A673 (cell line): ENCODE measurements around the gene DVL1. TPM values are rescaled to one million over a fixed set of nuclear protein-coding genes. Genes with fewer than 3 reads are reported as not detected.

Source experiments
- BruUV-seq: library from RNA; stranded (reverse); fragments of 400-500 nt; replicated peaks from 2 replicates; lab custom pipeline; 2021; lab: Mats Ljungman, UMichigan
- CTCF ChIA-PET: fragments of 300-600 bp; sonication (Branson Sonifier 250); formaldehyde crosslinking; loops from one replicate; lab custom pipeline; 2022; ENCODE audit warnings: antibody characterized with exemption; lab: Charles Lee
- POLR2A ChIA-PET: fragments of 300-600 bp; sonication (Branson Sonifier 250); formaldehyde crosslinking; loops from one replicate; lab custom pipeline; 2022; ENCODE audit warnings: antibody characterized with exemption; ENCODE audit not compliant: low non-redundant PET; lab: Charles Lee
- DNase-seq: peaks from one replicate; pipeline ENCODE4 v3.0.0-alpha.2; 2015; ENCODE audit warnings: low spot score
- H3K27ac ChIP-seq: fragments of 200-600 bp; sonication (generic); 2 replicates; pipeline ENCODE4 v1.5.1; 2016; ENCODE audit warnings: mixed run types, low read depth, mild to moderate bottlenecking, mixed read lengths, antibody characterized with exemption, low read length; ENCODE audit not compliant: poor library complexity, severe bottlenecking
- H3K27me3 ChIP-seq: fragments of 200-600 bp; sonication (generic); replicated peaks from 2 replicates; pipeline ENCODE4 v1.6.1; 2017; ENCODE audit warnings: mixed run types, low read depth, mild to moderate bottlenecking, mixed read lengths, antibody characterized with exemption, low read length; ENCODE audit not compliant: insufficient read depth, poor library complexity
- H3K36me3 ChIP-seq: fragments of 200-600 bp; sonication (generic); 2 replicates; pipeline ENCODE4 v1.6.1; 2016; ENCODE audit warnings: mixed run types, mild to moderate bottlenecking, mixed read lengths, antibody characterized with exemption, low read length; ENCODE audit not compliant: insufficient read depth, poor library complexity, severe bottlenecking
- H3K4me1 ChIP-seq: fragments of 200-600 bp; sonication (generic); 2 replicates; pipeline ENCODE4 v1.6.1; 2017; ENCODE audit warnings: mixed run types, mild to moderate bottlenecking, mixed read lengths, antibody characterized with exemption, low read length; ENCODE audit not compliant: insufficient read depth, poor library complexity, severe bottlenecking
- H3K4me3 ChIP-seq: fragments of 200-600 bp; sonication (generic); 2 replicates; pipeline ENCODE4 v1.5.1; 2016; ENCODE audit warnings: low read depth, mixed run types, mild to moderate bottlenecking, mixed read lengths, low read length; ENCODE audit not compliant: poor library complexity, severe bottlenecking
- H3K9me3 ChIP-seq: fragments of 200-600 bp; sonication (generic); 2 replicates; pipeline ENCODE4 v1.6.1; 2016; ENCODE audit warnings: mixed run types, low read depth, mild to moderate bottlenecking, mixed read lengths, antibody characterized with exemption, low read length; ENCODE audit not compliant: poor library complexity, severe bottlenecking
- EZH2 ChIP-seq: fragments of 200-600 bp; sonication (generic); IDR thresholded peaks from 2 replicates; pipeline ENCODE4 v1.6.1; 2017; ENCODE audit warnings: borderline replicate concordance, low read depth, mild to moderate bottlenecking, mixed read lengths, antibody characterized with exemption, low read length; ENCODE audit not compliant: poor library complexity, severe bottlenecking
- intact Hi-C: fragments of 100-400 bp; cut with micrococcal nuclease; formaldehyde crosslinking; loops from one replicate; pipeline ENCODE4 v1.10.0; 2022; ENCODE audit not compliant: unreplicated experiment
- total RNA-seq: library from RNA; stranded (reverse); gene quantifications from 2 replicates; pipeline ENCODE4 v1.2.3, GENCODE V29; 2021
- TF ChIP-seq, protein P1 (sequence below): fragments of 300-800, 200-600 bp; sonication (generic); conservative IDR thresholded peaks from 2 replicates; pipeline ENCODE4 v1.5.1; 2017; ENCODE audit warnings: low read depth, mild to moderate bottlenecking, antibody characterized with exemption, low read length, moderate library complexity, mixed read lengths

The DVL1 gene
- total RNA-seq, 1 experiment from 2014 or later: 48.0 TPM

DNA sequence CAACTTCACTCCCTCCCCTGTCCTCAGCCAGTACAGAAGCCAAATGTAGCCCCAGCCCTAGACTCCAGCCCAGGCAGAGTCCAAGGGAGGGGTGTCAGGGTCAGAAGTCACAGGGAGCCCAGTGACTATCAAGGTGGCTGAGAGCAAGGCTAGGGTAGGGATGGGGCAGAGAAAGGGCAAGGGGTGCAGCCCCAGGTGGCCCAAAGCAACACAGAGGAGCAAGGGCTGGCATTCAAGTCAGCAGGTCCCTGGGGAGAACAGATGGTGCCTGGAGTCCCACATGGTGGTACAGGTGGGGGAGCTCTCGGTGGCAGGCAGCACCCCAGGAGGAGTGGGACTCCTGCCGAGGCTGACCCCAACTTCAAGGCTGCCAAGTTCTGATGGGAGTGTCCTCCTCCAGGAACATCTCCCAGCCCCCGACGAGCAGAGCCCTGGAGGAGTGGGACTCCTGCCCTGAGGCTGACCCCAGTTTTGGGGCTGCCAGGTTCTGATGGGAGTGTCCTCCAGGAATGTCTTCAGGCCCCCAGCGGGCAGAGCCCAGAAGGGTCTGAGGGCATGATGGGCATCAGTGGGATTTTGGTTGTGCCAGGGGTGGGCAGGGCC, 3.7 kb upstream of the DVL1 start:
- no peak for TF ChIP-seq EZH2
- TF ChIP-seq, protein P1, sequence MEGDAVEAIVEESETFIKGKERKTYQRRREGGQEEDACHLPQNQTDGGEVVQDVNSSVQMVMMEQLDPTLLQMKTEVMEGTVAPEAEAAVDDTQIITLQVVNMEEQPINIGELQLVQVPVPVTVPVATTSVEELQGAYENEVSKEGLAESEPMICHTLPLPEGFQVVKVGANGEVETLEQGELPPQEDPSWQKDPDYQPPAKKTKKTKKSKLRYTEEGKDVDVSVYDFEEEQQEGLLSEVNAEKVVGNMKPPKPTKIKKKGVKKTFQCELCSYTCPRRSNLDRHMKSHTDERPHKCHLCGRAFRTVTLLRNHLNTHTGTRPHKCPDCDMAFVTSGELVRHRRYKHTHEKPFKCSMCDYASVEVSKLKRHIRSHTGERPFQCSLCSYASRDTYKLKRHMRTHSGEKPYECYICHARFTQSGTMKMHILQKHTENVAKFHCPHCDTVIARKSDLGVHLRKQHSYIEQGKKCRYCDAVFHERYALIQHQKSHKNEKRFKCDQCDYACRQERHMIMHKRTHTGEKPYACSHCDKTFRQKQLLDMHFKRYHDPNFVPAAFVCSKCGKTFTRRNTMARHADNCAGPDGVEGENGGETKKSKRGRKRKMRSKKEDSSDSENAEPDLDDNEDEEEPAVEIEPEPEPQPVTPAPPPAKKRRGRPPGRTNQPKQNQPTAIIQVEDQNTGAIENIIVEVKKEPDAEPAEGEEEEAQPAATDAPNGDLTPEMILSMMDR: no peak
- intact Hi-C loops: no loop called here
- Histone ChIP-seq H3K36me3 (no peaks in the 10 kb centered on the region), H3K4me1 (no peaks in the 10 kb centered on the region), H3K27me3 (peaks cover 5% of the 10 kb centered on the region), H3K4me3 (no peak overlapping the region), H3K9me3 (no peaks in the 10 kb centered on the region), H3K27ac (no peak overlapping the region)
- POLR2A ChIA-PET: no interaction called here
- BruUV-seq: no TSS peak
- DNase-seq: no peak
- CTCF ChIA-PET: no interaction called here

DNA sequence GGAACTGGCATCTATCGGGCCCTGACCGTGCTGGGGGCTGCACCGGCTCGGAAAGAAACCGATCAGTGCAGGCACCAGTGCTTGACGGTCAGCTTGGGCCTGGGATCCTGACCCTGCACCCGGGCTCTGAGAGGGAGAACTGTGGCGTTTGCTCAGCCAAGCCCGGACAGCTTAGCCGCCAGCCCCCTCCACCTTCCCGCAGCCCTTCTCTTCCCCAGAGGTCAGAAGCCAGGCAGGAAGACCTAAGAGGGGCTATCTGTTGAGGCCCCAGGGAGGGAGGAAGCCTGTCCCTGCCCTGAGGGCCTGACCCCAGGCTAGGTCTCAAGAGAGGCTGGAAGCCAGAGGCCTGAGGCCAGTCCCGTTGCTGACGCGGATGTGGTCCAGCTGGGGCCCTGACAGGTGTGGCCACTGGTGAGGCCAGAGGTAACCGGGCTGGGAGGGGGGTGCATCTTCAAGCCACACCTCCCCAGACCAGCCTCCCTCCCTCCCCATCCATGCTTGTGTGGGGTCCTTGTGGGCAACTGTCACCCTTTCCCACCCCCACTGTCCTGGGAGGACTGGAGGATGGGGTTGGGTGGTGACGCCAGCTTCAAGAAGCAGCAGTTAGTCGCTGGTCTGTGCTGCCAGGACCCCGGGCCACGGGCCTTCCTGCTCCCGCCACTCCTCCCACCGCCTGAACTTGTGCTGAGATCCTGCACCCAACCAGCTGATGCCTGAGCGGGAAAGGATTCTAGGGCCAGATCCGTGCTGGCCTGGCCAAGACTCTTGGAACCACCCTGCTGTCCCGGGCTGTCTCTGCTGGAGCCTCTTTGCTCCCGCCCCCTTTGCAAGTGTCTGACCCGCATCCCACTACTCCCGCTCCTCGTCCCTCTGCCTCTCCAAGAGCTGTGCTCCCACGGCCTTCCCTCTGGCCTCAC, 2.6 kb upstream of the DVL1 start:
- no peak for TF ChIP-seq EZH2
- TF ChIP-seq, protein P1: no peak
- Histone ChIP-seq H3K9me3 (no peaks in the 10 kb centered on the region), H3K4me1 (peaks cover 3% of the 10 kb centered on the region), H3K4me3 (no peak overlapping the region), H3K36me3 (no peaks in the 10 kb centered on the region), H3K27ac (no peak overlapping the region), H3K27me3 (peaks cover 5% of the 10 kb centered on the region)
- intact Hi-C loops: no loop called here
- CTCF ChIA-PET: no interaction called here
- no peak for DNase-seq
- POLR2A ChIA-PET: no interaction called here
- no TSS peak for BruUV-seq

DNA sequence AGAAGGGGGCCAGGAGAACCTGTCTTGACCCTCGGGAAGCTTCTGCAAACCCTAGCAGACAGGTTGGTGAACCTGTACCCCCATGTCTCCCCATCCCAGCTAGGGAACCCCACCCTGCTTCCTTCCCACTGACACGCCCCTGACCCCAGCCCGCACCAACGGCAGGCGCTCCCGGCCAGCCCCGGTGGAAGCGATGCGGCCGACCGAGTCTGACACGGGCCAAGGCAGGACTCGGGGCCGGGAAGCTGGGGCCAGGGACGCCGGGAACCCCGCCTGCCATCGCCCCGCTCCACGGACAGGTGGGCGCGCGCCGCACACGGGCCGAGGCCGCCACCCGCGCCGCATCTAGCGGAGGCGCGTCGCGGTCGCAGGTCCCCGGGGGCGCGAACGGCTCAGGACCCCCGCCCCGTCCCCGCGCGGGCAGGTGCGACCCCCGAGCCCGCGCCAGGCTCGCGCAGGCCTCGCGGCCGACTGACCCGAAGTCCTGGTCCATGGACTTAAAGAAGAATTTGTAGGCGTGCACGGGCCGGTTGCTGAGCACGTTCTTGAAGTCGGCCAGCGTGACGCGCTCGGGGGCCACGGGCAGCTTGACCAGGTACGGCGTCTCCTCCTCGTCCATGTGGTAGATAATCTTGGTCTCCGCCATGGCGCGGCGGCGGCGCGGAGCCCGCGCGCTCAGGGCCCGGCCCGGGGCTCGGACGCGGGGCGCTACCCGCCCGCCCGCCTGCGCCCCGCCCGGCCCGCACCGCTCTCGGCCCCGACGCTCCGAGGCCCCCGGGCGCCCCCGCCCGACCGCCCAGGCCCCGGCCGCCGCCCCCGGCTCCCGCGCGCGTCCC, 580 bp downstream of the DVL1 start:
- Histone ChIP-seq H3K4me1 (peaks cover 3% of the 10 kb centered on the region), H3K9me3 (no peaks in the 10 kb centered on the region), H3K27me3 (no peaks in the 10 kb centered on the region), H3K27ac (peak overlapping the region; percentile 75), H3K36me3 (no peaks in the 10 kb centered on the region), H3K4me3 (peak overlapping the region; percentile 86)
- no peak for TF ChIP-seq EZH2
- TF ChIP-seq, protein P1: no peak
- no peak for DNase-seq
- CTCF ChIA-PET: no interaction called here
- intact Hi-C loops: no loop called here
- POLR2A ChIA-PET: no interaction called here
- BruUV-seq: no TSS peak
